Kidney (tissue), 14 donors: ENCODE data around the gene MACROD2. TPM values are rescaled to one million over a fixed set of nuclear protein-coding genes. Genes with fewer than 3 reads are reported as not detected.
A peak's percentile ranks its signal among the peaks of the same experiment; 100 is the strongest.

ENCODE experiments used
- DNase-seq, 5 donors: peaks; one replicate each; pipeline ENCODE4 v3.0.0-alpha.2; 2013 to 2020
- FAIRE-seq: peaks from 2 replicates; lab custom pipeline; 2012; peaks lifted over from hg19 to GRCh38; lab: Jason Lieb, UNC
- H3K27ac ChIP-seq, 2 donors: one replicate each; pipeline ENCODE4 v1.7.0; 2013; ENCODE audit warnings: low read depth in 2 of 2, low read length in 2 of 2, inconsistent platforms in 1 of 2
- H3K27me3 ChIP-seq: one replicate; pipeline ENCODE4 v1.7.1; 2013; ENCODE audit warnings: low read length, inconsistent platforms; ENCODE audit not compliant: control insufficient read depth, insufficient read depth
- H3K36me3 ChIP-seq, 3 donors: one replicate each; pipeline versions ENCODE4 v1.7.0 to v1.7.1; 2013; ENCODE audit warnings: low read length in 3 of 3, control low read depth in 1 of 3, inconsistent platforms in 1 of 3; ENCODE audit not compliant: insufficient read depth in 3 of 3, control insufficient read depth in 2 of 3
- H3K4me1 ChIP-seq, 3 donors: one replicate each; pipeline versions ENCODE4 v1.7.0 to v1.7.1; 2013; ENCODE audit warnings: low read length in 3 of 3, inconsistent platforms in 1 of 3, low read depth in 1 of 3; ENCODE audit not compliant: control insufficient read depth in 2 of 3, insufficient read depth in 2 of 3
- H3K4me3 ChIP-seq, 3 donors: one replicate each; pipeline versions ENCODE4 v1.7.0 to v1.8.1; 2013; ENCODE audit warnings: low read length in 3 of 3, control low read depth in 1 of 3, inconsistent platforms in 1 of 3
- H3K9ac ChIP-seq, 3 donors: one replicate each; pipeline versions ENCODE4 v1.7.0 to v1.7.1; 2013; ENCODE audit warnings: low read length in 3 of 3, control low read depth in 1 of 3, inconsistent platforms in 1 of 3
- H3K9me3 ChIP-seq, 3 donors: one replicate each; pipeline versions ENCODE4 v1.7.0 to v1.7.1; 2013; ENCODE audit warnings: low read length in 3 of 3, control low read depth in 1 of 3, inconsistent platforms in 1 of 3; ENCODE audit not compliant: control insufficient read depth in 2 of 3, insufficient read depth in 1 of 3
- intact Hi-C: fragments of 100-400 bp; cut with DNase I; formaldehyde crosslinking; loops from one replicate; pipeline ENCODE4 v1.11.1; 2022
- polyA plus RNA-seq: library from polyadenylated mRNA; stranded (reverse); fragments of 350-450 nt; fragmentation: Illumina TruSeq; extraction: RNeasy Lipid Tissue Mini Kit (QIAGEN cat#74804); gene quantifications from one replicate; pipeline ENCODE4 v1.2.3, GENCODE V29; 2014; ENCODE audit warnings: low read depth, low replicate concordance; ENCODE audit not compliant: insufficient read depth
- total RNA-seq: library from RNA; stranded (reverse); fragmentation: NEBNext Ultra II Directional; extraction: Animal tissue kit (Norgen Biotek cat#: 25700); gene quantifications from one replicate; pipeline ENCODE4 v1.2.1, GENCODE V29; 2021
- TF ChIP-seq, protein P1 (sequence below): IDR thresholded peaks from 3 replicates; pipeline ENCODE4 v1.5.1; 2012; ENCODE audit warnings: mild to moderate bottlenecking, moderate library complexity, borderline replicate concordance; ENCODE audit not compliant: insufficient read depth; ENCODE audit errors: extremely low read depth
- donor health status: control.
- donor health status: control.
- donor health status: control.
- donor health status: control.
- donor health status: control.
- donor health status: DM: yes; HTN: yes; CAD: no.
- donor health status: Normal renal cell carcinoma (clear cell type).

Gene MACROD2
- total and polyA plus RNA-seq, 2 donors from 2014 or later = 3.0 to 10.0 TPM

DNA sequence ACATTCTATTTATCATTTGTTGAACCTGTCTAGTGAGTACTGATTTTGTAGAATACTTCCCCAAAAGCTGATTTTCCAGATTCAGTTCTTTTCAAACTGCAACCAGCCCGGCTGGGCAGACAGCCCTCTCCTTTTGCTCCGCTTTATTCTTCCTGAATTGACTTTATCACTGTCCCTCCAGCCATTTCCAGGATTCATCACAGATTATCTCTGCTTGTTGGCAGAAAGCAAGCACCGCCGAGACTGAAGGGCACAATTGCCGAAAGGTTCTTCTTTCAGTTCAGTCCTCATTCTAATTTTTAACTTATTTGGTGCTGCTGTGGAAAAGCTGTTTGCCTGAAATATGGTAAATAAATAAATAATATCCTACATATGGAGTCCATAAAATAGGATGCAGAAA, 711.2 kb downstream of the MACROD2 start:
- Histone ChIP-seq H3K36me3 (no peaks in the 10 kb centered on the region), H3K9ac (no peak overlapping the region), H3K9me3 (no peaks in the 10 kb centered on the region), H3K27me3 (no peaks in the 10 kb centered on the region), H3K4me1 (no peaks in the 10 kb centered on the region), H3K4me3 (peak overlapping the region in 2 of 3 donors; percentile 24 to 59), H3K27ac (no peak overlapping the region)
- FAIRE-seq = no peak
- DNase-seq = no peak
- intact Hi-C loops = no loop called here
- TF ChIP-seq, protein P1, sequence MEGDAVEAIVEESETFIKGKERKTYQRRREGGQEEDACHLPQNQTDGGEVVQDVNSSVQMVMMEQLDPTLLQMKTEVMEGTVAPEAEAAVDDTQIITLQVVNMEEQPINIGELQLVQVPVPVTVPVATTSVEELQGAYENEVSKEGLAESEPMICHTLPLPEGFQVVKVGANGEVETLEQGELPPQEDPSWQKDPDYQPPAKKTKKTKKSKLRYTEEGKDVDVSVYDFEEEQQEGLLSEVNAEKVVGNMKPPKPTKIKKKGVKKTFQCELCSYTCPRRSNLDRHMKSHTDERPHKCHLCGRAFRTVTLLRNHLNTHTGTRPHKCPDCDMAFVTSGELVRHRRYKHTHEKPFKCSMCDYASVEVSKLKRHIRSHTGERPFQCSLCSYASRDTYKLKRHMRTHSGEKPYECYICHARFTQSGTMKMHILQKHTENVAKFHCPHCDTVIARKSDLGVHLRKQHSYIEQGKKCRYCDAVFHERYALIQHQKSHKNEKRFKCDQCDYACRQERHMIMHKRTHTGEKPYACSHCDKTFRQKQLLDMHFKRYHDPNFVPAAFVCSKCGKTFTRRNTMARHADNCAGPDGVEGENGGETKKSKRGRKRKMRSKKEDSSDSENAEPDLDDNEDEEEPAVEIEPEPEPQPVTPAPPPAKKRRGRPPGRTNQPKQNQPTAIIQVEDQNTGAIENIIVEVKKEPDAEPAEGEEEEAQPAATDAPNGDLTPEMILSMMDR = no peak

DNA sequence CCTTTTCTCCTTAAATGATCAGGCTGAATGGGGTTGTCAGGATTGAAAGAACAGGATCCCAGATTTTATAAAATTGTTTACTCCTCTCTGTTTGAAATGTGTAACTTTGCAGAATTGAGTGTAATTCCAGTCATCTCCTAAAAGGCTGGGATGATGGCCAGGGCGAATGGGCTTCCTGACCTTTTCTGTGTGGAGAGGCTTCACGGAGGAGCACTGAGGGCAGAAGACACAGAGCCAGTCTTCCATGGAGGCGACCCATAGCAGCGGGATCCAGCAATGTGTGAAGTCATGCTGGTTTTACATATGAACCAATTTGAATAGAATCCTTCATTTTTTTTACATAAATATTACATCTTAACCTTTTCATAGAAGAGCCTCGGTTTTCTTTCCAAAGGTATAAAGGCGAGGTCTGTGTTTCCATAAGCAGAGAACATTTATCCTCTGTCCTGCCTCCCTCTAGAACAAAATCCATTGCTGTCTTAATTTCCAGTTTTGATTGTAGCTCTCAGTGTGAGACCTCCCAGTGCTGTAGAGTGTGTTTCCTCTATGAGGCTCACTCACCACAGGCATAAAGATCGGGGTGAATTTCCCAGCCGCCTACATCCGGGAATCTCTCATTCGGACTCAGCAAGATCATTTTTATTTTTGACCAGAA, 711.8 kb downstream of the MACROD2 start:
- no peaks in the 10 kb centered on the region for H3K9me3 ChIP-seq
- no peak overlapping the region for H3K27ac ChIP-seq
- intact Hi-C loops = no loop called here
- no peak overlapping the region for H3K9ac ChIP-seq
- H3K27me3 ChIP-seq = no peaks in the 10 kb centered on the region
- TF ChIP-seq, protein P1 = no peak
- DNase-seq (no peak), FAIRE-seq (no peak)
- H3K4me3 ChIP-seq = peak overlapping the region in 2 of 3 donors; percentile 24 to 59
- H3K4me1 ChIP-seq = no peaks in the 10 kb centered on the region
- H3K36me3 ChIP-seq = no peaks in the 10 kb centered on the region

DNA sequence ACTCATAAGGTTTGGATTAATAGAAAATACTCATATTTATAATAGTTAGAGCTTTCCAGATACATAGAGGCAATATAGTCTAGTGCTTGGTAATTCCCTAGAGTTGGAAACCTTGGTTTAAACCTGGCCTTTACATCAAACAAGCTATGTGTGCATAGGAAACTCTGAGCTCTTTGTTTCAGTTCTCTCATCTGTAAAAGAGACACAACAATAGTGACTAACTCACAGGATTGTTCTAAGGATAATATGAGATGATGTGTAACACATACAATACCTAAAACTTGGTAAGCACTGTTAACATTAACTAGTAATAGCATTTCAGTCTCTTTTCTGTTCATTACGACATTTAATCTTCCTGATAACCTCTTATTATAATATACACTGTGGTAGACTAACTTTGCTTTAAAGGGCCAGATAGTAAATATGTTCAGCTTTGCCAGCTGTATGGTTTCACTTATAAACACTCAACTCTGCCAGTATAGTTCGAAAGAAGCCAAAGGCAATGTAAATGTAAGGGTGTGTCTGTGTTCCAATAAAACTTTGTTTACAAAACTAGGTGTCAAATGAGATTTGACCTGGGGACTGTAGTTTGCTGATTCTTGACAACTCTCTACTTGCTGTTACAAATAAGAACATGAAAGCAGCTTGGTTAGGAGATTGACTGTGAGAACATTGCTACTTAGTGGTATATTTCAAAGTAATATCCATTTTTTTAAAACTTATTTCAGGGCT, 712.7 kb downstream of the MACROD2 start:
- no peak for DNase-seq
- no peaks in the 10 kb centered on the region for H3K9me3 ChIP-seq
- peaks cover 0 to 8% (median 0%) of the 10 kb centered on the region in 3 donors for H3K4me1 ChIP-seq
- TF ChIP-seq, protein P1 = no peak
- no peak for FAIRE-seq
- H3K27ac ChIP-seq = no peak overlapping the region
- H3K4me3 ChIP-seq = no peak overlapping the region
- no peak overlapping the region for H3K9ac ChIP-seq
- H3K36me3 ChIP-seq = no peaks in the 10 kb centered on the region
- intact Hi-C loops = no loop called here
- H3K27me3 ChIP-seq = no peaks in the 10 kb centered on the region
